HG03060 (cell line): ENCODE results near the gene UBE2E2.
"Not testable (repeated sequence)": the region's sequence is repeated elsewhere in the genome, so short reads cannot be mapped to it uniquely, and the experiment has no call there.

Experiments used
- ATAC-seq: cut with Tn5 transposase; IDR thresholded peaks from one replicate; pipeline ENCODE4 v1.9.1; 2021; ENCODE audit warnings: low read depth, moderate number of reproducible peaks; ENCODE audit not compliant: unreplicated experiment

UBE2E2 gene

DNA sequence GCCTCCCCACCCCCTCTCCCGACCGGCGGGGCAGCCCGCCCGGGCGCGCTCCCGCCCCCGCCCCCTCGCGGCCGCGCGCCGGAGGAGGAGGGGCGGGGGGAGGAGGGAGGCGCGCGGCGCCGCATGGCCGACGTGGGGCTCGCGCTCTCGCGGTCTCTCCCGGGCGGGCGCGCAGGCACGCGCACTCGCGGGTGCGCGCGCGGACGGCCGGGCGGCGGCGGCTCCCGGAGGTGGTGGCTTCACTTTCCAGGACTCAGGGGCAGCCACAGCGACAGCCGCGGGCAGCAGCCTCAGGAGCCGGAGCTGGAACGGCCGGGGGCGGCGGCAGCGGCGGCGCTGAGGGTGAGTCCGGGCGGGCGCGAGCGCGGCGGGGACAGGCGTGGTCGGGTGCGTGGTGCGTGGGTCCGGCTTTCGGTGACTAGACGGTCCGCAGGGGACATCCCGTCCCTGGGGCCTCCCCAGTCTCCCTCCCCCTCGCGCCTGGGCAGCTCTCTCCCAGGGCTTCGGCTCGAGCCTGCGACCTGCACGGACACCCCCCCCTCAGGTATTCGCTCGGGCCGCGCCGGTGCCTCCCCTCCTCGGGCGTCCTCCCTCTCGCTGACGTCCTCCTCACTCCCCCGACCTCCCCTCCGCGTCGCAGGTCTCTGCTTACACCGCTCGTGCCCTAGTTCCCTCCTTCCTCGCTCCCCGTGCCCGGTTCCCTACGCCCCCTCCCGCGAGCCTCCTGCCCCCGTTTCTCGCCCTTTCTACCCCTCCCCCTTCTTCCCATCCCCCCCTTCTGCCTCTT is at the start of gene UBE2E2:
UBE2E2 (plus strand) TSS at position 407 of the 787 bp plus-strand sequence.
- ATAC-seq: peak; percentile 33

DNA sequence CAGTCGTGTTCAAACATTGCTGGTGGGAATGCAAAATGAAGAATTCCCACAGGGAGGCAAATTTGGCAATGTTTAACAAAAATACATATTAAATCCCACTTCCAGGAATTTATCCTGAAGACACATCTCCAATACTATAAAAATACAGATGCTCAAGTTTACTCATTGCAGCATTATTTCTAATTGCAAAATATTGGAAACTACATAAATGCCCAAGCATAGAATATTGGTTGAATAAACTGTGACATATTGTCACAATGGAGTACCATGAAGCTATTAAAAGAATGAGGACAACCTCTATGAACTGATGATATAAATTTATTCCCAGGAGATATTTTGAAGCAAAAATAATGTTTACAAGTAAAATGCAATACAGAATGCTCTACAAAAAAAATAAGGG is 49.7 kb upstream of the UBE2E2 start:
- no peak for ATAC-seq

DNA sequence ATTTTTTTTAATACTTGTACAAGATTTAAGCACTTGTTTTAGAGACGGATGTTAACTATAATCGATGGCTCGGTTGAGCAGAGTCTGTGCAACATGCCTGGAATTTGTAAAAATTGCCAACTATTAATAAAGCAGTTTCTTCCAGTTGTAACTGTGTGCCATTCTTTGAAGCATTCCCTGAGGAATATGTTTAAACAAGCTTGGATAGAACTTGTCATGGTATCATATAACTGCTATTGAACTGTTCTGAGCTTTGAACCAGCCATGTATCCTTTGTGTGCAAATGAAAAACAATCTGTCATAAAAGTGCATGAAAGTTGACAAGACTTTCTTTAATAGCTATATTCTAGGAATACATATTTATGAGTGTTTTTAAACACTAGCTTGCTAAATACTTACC is 45.8 kb upstream of the UBE2E2 start:
- ATAC-seq: no peak

DNA sequence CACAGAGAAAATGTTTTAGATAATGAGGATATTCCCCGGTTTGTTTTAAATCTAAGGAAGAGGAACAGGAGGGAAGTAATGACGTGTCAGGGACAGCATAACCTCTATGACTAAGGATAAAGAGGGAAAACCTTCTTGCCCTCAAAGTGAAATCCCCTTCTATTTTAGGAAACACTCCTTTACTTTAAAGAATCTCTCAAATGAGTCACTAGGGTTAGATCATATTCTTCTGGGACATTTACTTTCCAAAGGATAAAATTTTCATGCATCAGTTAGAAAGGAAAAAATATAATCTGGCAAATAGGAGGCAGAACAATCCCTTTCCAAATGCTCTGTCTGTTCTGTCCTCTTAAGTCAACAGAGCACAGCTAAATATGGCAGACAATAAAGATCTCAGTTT is 43.2 kb upstream of the UBE2E2 start:
- ATAC-seq: no peak

DNA sequence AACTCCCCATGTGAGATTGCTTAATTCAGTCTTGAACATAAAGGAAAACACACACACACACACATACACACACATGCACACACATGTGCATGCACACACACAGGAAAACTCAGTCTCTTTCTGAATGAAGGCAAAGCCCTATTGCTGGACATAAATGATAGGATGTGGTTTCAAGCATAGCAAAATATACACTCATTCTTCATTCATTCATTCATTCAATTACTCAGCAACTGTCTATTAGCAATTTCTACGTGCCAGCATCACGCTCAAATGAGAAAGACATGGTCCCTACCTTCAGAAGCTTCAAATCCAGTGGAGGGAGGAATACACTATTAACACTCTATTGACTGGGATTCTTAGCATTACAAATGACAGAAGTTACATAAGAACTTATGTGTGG is 41.8 kb upstream of the UBE2E2 start:
- no peak for ATAC-seq

DNA sequence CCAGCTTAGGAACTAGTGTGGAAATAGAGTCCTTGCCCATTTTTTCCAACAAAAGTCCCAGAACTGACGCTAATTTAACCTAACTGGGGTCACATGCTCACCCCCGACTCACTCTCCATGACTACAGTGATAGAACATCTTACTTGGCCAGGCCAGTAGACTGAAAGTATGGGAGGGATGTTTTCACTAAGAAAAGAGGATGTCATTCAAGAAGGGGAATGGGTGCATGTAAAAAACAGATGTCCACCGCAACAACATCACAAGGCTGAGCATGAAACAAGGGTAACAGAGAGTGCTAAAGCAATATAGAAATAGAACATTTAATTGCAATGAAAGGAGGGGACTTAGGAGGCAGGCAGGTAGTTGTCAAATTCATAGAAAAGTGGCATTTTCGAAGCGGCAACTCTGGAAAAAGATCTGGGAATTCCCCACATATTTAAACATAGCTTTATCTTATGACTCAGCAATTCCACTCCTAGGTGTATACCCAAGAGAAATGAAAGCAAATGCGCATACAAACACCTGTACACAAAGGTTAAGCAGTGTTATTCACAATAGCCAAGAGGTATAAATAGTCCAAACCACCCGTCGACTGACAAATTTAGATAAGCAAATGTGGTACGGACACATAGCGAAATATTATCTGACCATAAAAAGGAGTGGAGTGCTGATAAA is 41.1 kb upstream of the UBE2E2 start:
- ATAC-seq: peak; percentile 70

DNA sequence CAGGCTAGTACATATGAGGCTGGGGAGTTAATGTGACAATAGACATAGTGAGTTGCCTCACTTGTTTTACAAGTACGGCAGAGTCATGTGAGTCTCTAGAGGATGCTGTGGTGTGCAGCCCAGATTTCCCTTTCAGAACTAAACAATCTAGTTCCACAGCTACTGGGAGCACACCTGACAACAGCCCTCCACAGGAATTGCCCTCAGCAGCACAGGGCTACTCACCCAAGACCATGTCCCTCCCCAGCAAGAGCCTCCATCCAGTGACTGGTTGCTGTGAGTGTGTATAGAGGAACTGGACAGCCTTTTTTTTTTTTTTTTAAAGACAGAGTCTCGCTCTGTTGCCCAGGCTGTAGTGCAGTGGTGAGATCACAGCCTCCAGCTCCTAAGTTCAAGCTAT is 40.2 kb upstream of the UBE2E2 start:
- peak; percentile 30 for ATAC-seq

DNA sequence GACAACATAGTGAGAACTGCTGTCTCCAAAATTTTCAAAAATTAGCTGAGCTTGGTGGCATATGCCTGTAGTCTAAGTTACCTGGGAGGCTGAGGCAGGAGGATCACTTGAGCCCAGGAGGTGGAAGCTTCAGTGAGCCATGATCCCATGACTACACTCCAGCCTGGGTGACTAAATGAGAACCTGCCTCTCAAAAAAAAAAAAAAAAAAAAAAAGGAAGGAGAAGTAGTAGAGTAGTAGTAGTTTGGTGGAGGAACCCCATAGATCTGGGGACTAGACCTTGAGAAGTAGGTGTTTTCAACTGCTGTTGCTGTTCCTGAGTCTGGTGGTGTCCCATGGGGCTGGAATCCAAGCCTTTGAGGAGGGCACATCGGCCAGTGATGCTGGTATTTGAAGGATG is 38.4 kb upstream of the UBE2E2 start:
- no peak for ATAC-seq

DNA sequence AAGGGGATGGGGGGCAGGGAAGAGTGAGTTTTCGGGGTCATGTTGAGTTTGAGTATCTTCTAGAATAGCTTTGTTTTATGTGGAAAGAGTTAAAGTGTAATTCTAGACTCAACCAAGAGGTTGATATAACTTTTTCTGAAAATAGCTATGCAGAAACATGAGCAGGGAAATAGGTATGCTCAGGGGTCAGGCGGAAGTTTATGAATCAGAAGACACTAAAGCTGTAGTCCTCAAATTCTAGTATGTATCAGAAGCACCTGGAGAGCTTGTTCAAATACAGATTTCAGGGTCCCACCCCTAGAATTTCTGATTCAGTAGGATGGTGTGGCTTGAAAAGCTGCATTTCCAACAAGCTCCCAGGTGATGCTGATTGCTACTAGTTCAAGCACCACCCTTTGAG is 37.6 kb upstream of the UBE2E2 start:
- ATAC-seq: no peak

DNA sequence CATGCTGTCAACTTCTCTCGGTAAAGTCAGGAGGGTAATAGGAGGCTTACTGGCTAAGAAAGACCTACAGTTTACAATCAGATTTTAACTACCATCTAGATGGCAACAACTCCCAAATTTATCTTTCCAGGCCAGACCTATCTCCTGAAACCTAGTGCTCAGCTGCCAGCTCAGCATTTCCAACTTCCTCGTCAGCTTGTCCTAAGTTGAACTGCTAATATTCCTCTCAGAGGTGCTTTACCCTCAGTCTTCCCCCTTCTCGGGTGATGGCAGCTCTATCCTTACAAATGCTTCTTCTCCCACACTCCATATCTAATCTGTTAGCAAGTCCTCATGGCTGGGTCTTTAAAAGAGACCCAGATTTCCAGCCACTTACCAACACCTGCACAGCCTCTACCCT is 36.9 kb upstream of the UBE2E2 start:
- no peak for ATAC-seq

DNA sequence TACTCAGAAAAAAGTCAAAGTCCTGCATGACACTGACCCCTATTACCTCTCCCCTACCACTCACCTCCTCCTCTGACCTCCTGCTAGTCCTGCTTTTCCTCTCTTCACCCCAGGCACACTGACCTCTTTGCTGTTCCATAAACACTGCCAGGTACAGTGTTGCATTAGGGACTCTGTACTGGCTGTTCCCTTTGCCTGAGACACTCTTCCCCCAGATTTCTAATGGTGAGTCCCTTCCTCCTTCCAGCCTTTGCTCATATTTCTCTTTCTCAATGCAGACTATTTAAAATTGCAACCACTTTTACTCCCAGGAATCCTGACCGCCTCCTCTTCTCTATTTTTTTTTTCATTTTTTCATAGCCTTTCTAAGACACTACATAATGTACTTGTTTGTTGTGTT is 36.3 kb upstream of the UBE2E2 start:
- ATAC-seq: no peak

DNA sequence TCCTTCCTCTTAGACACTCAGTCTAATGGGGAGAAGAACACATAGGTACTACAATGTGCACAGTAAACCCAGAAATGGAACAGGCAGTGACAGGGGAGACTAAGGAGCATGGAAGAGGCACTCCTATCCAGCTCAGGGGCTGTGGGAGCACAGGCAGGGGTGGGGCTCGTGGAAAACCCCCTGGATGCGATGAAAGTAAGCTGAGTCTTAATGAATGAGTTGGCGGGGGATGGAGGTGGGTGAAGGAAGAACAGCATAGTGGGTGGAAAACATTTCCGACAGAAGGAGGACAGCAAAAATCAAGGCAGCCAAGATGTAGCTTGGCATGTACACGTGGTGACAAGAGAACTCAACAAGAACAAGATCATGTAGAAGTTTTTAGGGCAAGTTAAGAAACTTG is 33.6 kb upstream of the UBE2E2 start:
- no peak for ATAC-seq

DNA sequence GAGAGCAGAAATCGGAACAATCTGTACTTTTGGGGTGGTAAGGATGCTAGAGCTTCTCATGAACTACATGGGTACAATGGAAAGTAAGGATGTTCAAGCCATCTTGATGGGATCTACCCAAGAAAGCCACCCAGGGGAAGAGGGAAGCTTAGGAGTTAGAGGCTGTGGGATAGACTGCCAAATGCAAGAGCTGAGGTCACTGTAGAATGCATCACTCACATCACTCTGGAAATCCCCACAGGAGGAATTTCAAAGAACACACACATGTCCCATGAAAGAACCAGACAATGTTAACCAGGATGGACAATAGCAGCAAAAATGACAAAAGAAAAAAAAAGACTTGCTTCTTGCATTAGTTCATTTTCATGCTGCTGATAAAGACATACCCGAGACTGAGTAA is 32.8 kb upstream of the UBE2E2 start:
- no peak for ATAC-seq

DNA sequence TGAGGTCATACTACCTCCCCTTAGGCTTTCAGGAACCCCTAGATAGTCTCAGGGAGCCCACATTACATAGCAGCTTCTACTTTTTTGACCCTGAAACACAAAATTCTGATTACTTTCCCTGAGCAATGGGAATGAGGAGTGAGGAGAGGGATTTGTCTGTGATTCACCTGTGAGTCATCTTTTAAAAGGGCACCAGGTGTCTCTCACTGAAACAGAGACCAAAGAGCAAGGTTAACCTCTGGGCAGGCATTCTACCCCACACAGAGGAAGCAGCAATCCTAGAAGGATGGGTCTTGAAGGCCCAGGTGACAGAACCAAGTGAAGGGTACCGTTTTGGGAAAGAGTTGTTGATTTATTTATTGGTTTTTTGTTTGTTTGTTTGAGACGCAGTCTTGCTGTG is 31.1 kb upstream of the UBE2E2 start:
- ATAC-seq: no peak

DNA sequence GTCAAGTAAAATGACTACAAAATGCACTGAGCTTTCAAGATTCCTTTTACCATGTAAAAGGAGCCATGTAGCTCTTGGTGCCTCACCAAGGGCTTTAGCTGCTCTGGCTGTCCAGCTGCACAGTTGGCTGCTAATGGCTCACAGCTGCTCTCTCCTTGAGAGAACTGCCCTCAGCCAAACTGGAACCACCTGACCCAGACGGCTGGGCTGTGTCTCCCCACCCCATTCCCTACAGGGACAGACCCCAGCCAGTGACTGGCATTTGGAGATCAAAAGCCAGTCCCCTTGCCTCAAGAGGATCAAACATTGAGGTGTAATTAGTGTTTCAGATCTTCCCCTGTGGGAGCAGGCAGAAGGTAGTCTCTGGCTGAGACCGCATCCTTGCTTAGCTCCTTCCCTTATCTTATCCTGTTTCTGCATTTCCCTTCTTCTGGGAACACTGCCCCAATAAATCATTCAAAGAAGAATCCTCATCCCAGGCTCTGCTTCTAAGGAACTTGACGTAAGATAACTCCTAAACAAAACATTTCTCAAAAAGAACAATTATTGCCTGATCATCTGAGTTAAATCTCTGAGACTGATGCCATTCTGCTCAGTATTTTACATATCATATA is 28.6 kb upstream of the UBE2E2 start:
- ATAC-seq: no peak

DNA sequence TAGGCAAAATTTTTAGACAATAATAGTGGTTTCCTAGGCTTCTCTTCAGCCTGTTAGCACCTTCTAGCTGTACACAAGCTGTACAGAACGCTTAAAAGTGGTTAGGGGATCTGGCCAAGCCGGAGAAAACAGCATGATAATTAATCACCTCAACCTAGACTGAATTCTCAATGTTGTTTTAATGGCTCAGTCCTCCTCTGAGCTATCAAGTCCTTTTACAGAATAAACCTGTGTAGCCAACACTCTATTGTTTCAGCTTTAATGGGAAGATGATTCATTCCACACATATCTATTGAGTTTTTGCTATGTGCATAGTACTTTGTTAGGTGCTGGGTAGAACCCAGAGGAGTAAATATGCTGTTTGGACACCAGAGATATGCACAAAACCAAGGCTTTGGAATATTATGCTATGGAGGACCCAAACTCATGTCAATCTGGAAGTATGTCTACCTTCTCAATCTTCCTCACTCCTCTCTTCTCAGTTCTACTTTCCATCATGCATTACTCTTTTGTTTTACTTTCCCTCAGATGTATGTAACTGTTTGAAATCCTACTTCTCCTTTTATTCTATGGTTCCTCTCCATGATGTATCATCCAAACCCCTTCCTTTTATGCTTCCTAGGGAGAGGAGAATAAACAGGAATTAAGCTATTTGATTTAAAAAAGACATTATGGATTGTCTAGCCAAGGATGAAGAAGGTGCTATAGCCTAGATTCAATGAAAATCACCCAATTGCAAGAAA is 27.6 kb upstream of the UBE2E2 start:
- no peak for ATAC-seq

DNA sequence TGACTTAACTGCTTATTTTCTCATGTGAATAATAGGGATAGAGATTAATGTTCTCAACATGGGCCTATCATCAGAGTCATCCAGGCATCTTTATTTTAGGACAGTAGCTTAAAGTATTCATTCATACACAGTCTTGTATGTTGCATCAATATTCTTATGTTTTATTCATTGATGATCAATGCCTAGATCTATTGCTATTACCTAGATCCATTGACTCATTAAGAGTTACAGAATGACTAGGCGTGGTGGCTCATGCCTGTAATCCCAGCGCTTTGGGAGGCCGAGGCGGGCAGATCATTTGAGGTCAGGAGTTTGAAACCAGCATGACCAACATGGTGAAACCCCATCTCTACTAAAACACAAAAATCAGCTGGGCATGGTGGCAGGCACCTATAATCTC is 26.3 kb upstream of the UBE2E2 start:
- not testable (repeated sequence) for ATAC-seq

DNA sequence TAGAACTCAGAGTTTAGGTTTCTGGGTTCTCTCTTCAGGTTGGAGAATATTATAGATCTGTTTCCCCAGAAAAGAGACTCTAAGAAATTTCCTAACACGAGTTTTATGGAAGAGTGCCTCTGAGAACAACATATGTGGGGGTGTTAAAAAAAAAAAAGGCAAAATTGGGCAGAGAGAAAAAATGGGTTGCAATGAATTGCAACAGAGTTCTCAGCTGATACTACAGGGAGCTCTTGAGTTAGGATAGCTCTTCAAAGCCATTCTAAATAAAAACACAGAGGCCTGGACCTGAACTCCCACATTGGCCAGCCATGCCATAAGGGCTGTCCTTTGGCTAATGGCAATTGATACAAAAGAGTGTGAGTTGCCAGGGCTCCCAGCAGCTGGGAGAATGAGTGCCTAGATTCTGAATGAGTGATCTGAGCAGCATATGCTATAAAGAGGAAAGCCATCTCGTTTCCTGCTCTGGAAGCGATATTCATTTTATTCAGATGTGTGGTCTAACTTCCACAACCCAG is 20.1 kb upstream of the UBE2E2 start:
- no peak for ATAC-seq

DNA sequence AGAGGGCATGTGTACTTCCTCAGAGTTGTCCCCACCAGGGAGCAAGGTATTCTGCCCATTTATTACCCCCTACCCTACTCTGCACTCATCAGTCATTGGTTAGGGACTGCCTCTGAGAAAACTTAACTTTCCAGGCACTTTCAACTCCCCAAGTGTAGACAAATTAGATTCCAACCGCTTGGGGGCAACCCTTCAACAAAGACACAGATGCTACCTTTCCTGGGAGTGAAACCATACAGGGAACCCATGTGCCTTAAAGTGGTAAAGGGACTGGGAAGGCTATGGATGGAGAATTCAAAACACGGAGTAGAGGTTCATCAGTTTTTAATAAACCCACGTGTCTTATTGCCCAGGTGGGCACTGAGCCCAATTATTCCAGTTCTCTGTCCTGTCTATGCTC is 19.4 kb upstream of the UBE2E2 start:
- no peak for ATAC-seq

DNA sequence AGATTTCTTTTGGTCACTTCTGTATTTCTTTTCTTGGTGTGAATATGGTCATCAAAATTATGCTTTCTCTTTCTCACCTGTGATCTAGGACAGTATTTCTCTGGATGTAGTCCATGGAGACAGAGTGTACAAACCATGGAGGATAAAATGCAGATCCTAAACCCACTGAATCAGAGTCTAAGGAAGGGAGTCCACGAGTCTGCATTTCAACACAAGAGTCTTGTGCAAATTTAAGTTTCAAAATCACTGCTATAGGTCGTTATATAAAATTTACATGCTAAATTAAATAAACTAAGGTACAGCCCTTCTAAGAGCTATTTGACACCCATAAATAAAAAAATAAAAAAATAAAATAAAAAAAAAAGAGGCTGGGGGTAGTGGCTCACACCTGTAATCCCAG is 17.3 kb upstream of the UBE2E2 start:
- no peak for ATAC-seq

DNA sequence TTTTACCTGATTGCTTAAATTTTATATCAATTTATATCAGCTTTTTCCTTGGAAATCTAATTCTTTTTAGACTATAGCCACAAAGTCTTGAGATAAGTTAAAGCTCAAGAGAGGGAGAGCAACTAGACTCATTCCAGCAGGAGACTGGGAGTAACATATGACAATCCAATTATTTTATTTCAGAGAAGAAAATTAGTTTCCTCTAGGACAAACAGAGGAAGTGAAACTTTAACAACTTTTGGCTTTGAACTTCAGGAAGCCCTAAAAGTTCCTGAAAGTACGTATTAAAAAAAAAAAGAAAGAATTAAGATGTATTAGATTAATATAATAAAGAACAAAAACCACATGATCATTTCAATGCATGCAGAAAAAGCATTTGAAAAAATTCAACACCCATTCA is 13.9 kb upstream of the UBE2E2 start:
- ATAC-seq: no peak
